GM10248 (cell line): ENCODE data around the gene ALDH18A1.

Experiments
- CTCF ChIA-PET: fragments of 300-600 bp; sonication (Branson Sonifier 250); formaldehyde crosslinking; extraction: SDS; loops from one replicate; lab custom pipeline; 2021; ENCODE audit warnings: antibody characterized with exemption; lab: Yijun Ruan, JAX
- POLR2A ChIA-PET: fragments of 350-650 bp; sonication (Branson Sonifier 250); formaldehyde crosslinking; extraction: SDS; loops from one replicate; lab custom pipeline; 2020; ENCODE audit warnings: antibody characterized with exemption; lab: Yijun Ruan, JAX
- DNase-seq: peaks from one replicate; pipeline ENCODE4 v3.0.0; 2012; ENCODE audit errors: extremely low spot score
- TF ChIP-seq, protein P1 (sequence below): IDR thresholded peaks from 2 replicates; pipeline ENCODE4 v1.5.1; 2012; ENCODE audit warnings: mild to moderate bottlenecking, low read depth; ENCODE audit errors: extremely low read depth, missing control alignments, control extremely low read depth

The ALDH18A1 gene

DNA sequence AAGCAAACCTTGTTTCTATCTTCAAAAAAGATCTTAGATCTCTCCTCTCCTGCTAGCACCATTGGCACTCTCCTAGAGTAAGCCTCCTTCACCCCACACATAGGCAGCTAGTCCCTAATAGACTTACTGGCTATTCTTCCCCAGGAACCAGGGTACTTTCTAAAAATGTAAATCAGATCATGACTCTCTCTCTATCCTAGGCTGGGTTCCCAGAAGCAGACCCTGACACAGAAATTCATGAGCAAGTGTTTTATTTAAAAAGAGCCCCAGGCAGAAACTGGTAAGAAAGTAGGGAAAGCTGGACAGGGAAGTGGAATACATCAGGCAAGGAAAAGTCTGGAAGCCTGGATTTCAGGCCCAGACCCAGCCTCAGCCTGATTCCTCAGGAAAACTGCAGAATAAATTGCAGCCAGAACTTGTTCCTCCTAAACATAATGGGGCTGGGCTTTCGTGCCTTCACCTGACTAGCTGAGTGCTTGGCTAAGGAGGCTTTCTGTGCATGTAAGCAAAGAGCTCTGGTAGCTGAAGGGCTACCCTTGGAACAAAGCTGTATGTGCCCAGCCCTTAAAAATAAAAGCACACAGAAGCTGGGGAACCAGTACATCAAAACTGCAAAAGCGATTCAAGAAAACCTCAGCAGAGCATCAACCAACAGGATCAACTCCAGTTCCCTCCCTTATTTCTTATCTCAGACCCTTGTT is 76.5 kb downstream of the ALDH18A1 start:
- no peak for DNase-seq
- TF ChIP-seq, protein P1, sequence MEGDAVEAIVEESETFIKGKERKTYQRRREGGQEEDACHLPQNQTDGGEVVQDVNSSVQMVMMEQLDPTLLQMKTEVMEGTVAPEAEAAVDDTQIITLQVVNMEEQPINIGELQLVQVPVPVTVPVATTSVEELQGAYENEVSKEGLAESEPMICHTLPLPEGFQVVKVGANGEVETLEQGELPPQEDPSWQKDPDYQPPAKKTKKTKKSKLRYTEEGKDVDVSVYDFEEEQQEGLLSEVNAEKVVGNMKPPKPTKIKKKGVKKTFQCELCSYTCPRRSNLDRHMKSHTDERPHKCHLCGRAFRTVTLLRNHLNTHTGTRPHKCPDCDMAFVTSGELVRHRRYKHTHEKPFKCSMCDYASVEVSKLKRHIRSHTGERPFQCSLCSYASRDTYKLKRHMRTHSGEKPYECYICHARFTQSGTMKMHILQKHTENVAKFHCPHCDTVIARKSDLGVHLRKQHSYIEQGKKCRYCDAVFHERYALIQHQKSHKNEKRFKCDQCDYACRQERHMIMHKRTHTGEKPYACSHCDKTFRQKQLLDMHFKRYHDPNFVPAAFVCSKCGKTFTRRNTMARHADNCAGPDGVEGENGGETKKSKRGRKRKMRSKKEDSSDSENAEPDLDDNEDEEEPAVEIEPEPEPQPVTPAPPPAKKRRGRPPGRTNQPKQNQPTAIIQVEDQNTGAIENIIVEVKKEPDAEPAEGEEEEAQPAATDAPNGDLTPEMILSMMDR, result no peak
- ChIA-PET CTCF (interaction anchor here (1.2 to 3.6 kb wide), 7 partner anchors 9 to 333 kb away, joined by 4 to 14 read pairs (median 4); no protein-coding TSS in a partner anchor), POLR2A (no interaction called here)

DNA sequence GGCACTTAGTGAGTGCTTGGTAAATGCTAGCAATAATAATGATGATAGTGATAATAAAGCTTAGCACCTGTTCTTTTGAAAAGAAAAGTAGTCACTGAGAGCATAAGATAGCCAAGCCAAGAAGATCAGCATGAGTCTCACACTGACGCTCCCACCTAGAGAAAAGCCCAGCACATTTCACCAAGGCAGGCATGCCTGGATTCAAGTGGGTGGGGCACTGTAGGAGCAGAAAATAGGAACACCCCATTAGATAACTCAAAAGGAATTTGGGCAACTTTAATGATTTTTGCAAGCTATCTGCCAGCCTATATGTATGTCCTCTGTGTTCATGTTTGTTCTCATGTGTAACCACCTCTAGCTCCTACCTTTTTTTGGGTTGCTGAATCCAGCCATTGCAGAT is 77.2 kb downstream of the ALDH18A1 start:
- ChIA-PET POLR2A (no interaction called here), CTCF (interaction anchor here (1.4 to 3.6 kb wide), 3 partner anchors 10 to 149 kb away, joined by 4 to 14 read pairs (median 4); no protein-coding TSS in a partner anchor)
- TF ChIP-seq, protein P1, result no peak
- DNase-seq, result no peak

DNA sequence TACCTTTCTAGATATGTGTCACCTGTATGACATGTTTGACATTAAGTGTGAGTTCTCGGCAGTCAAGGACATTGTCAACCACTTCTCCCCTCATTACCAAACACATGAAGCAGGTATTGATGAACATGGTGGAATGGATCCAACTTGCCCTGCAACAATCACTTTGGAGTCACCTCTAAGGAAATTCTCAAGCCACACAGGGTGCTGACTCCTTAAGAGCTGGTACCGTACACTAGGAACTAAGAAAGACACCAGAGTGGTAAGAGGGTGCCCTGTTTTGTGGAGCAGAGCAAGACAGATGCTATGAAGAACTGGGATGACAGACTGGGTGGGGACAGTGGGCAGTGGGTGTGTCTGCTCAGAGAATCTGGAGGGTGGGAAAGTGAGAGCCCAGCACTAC is 77.9 kb downstream of the ALDH18A1 start:
- ChIA-PET POLR2A (interaction anchor here (0.6 kb wide), 1 partner anchor 1947 kb away, joined by 4 read pairs; no protein-coding TSS in a partner anchor), CTCF (interaction anchor here (1.4 to 3.6 kb wide), 3 partner anchors 10 to 148 kb away, joined by 4 to 14 read pairs (median 4); no protein-coding TSS in a partner anchor)
- TF ChIP-seq, protein P1, result no peak
- DNase-seq, result no peak

DNA sequence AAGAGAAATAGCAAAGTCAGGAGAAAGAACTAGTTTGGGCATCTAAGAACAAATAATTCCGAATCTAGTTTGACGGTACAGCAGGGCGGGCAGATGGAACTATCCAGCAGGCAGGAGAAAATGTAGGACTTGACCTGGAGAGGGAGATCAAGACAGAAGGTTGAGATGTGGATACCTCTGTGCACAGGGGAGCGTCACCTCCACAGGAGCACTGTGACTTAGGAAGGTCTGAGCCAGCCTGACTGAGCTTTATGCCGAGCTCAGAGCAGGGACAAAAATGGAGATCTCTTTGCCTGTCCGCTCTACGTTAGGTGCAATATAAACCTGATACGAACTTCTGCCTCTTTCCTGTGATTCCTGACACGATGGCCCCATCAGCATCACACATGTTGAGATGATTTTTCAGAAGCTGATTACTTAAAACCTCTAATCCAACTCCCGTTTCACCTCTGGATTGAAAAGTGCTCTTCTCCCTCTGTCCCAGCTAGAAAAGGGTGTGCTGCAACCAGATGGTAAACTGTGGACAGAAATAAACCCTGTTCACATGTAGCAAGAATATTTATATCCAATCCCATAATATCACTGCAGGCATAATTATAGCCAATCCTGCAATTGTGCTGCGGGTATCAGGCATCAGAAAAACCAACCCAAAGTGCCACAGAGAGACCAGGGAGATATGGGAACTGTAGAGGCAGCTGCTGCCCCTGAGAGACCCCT is 81.7 kb downstream of the ALDH18A1 start:
- TF ChIP-seq, protein P1, result no peak
- CTCF ChIA-PET, result interaction anchor here (2.3 kb wide), 1 partner anchor 144 kb away, joined by 10 read pairs; no protein-coding TSS in a partner anchor
- no peak for DNase-seq
- POLR2A ChIA-PET, result no interaction called here

GRCh38 chr10:95573964-95574604 is 82.4 kb downstream of the ALDH18A1 start:
- POLR2A ChIA-PET, result no interaction called here
- CTCF ChIA-PET, result interaction anchor here (2.3 kb wide), 1 partner anchor 143 kb away, joined by 10 read pairs; no protein-coding TSS in a partner anchor
- DNase-seq, result no peak
- TF ChIP-seq, protein P1, result no peak

GRCh38 chr10:95573527-95573926 is 83.0 kb downstream of the ALDH18A1 start:
- TF ChIP-seq, protein P1, result no peak
- CTCF ChIA-PET, result interaction anchor here (2.3 kb wide), 1 partner anchor 143 kb away, joined by 10 read pairs; no protein-coding TSS in a partner anchor
- DNase-seq, result no peak
- POLR2A ChIA-PET, result no interaction called here
